ENCODE data around the gene MT1A.

MT1A gene

GRCh38 chr16:56630134-56630533, 8.3 kb upstream of the MT1A start:
- FAIRE-seq (no peak), DNase-seq (ENCODE audit: low spot score) (no peak)

DNA sequence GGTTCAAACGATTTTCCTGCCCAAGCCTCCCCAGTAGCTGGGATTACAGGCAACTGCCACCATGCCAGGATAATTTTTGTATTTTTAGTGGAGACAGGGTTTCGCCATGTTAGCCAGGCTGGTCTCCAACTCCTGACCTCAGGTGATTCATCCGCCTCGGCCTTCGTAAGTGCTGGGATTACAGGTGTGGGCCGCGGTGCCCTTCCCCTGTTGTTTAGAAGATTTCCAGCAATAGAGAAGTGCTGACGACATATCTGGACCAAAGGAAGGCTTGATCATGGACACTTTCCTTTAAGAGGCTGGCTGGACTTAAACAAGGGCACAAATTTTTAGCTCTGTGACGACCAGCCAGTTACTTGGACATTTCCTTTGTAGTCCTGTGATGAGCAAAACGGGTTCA, 7.3 kb upstream of the MT1A start:
- DNase-seq (ENCODE audit: low spot score) (no peak), FAIRE-seq (no peak)

GRCh38 chr16:56631832-56632155, 6.7 kb upstream of the MT1A start:
- no peak for DNase-seq (ENCODE audit: low spot score)
- FAIRE-seq, result no peak

GRCh38 chr16:56632156-56632847, 6.2 kb upstream of the MT1A start, which contains the start of gene MT1M:
MT1M (plus strand) TSS chr16:56632659; CDS start chr16:56632732, 73 bp downstream.
- DNase-seq (ENCODE audit: low spot score) (no peak), FAIRE-seq (no peak)

- DNase-seq (ENCODE audit: low spot score), result no peak
- no peak for FAIRE-seq
Measured at GRCh38 chr16:56632848-56633365, 5.6 kb upstream of the MT1A start.

DNA sequence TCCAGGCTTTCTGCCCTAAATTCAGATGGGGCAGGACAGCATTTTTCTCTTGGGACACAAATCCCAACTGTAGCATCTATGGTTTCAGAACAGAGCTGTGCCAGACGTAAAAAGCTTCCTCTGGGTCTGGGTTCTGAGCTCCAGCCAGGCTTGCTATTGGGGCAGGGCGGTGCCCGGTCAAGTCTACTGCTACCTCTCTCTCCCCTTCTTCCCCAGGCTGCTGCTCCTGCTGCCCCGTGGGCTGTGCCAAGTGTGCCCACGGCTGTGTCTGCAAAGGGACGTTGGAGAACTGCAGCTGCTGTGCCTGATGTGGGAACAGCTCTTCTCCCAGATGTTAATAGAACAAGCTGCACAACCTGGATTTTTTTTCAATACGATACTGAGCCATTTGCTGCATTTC, 4.9 kb upstream of the MT1A start:
- no peak for DNase-seq (ENCODE audit: low spot score)
- no peak for FAIRE-seq

DNA sequence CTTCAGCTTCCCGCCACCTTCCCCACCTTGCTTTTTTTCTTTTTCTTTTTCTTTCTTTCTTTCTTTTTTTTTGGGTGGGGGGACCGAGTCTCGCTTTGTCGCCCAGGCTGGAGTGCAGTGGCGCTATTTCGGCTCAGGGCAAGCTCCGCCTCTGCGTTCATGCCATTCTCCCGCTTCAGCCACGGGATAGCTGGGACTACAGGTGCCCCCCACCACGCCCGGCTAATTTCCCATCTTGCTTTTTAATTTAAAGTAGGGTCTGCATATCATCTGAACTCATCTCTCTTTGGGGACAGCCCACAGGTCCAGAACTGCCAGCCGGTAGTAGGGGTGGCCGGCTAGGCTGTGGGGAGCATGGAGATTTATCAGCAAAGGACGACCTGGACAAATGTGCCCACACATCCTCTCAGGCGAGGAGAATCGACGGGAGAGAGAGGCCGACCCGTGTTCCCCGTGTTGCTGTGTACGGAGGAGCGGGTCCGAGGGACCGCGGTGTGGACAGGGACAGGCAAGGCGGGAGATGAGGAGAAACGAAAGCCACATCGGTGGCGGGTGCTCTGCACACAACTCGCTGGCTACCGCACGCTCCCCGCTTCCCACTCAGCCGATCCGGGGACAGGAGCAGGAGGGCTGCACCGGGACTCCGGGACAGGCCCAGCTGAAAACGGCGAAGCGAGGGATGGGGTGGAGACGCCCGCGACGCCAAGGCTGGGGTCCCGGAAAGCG, 3.6 kb upstream of the MT1A start:
- no peak for DNase-seq (ENCODE audit: low spot score)
- no peak for FAIRE-seq

DNA sequence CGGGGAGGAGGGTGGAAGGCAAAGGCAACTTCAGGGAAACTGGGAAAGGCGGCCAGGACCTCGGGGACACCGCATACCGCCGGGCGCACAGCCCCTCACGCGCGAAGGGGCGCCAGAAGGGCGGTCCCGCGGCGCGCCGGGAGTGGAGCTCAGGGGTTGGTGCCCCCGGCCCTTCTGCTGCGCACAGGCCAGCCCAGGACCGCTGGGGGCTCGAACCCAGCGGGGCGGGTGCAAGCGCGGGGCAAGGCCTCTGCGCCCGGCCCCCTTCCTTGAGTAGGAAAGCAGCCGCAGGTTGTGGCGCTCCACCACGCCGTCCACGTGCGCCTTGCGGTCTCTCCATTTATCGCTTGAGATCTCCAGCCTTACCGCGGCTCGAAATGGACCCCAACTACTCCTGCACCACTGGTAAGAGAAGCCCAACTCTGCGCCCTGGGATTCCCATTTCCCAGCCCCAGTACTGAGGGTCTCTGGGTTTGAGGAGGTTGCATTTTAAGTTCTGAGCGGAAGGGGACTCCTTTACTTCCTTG, 3.0 kb upstream of the MT1A start:
- DNase-seq (ENCODE audit: low spot score), result no peak
- FAIRE-seq, result no peak

DNA sequence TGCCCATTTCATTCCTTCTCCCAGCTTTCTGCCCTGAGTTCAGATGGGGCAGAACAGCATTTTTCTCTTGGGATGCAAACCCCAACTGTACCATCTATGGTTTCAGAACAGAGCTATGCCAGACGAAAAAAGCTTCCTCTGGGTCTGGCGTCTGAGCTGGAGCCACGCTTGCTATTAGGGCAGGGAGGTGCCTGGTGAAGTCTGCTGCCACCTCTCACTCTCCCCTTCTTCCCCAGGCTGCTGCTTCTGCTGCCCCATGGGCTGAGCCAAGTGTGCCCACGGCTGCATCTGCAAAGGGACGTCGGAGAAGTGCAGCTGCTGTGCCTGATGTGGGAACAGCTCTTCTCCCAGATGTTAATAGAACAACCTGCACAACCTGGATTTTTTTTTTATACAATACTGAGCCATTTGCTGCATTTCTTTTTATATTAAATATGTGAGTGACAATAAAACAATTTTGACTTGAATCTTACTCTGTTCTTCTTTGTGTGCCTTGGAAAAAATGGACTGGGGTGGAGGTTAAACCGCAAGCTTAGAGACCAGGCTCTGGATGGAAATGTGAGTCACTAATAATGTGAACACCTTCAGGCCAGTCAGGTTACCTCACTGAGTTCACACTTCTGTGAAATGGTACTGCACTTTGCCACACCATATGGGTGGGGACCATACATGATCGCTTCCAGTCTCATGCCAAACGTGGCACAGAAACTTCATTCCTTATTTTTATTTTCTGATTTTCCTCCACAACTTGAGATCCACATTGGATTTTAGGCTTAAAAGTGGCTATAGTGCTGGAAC, 1.7 kb upstream of the MT1A start:
- DNase-seq (ENCODE audit: low spot score), result no peak
- no peak for FAIRE-seq

DNA sequence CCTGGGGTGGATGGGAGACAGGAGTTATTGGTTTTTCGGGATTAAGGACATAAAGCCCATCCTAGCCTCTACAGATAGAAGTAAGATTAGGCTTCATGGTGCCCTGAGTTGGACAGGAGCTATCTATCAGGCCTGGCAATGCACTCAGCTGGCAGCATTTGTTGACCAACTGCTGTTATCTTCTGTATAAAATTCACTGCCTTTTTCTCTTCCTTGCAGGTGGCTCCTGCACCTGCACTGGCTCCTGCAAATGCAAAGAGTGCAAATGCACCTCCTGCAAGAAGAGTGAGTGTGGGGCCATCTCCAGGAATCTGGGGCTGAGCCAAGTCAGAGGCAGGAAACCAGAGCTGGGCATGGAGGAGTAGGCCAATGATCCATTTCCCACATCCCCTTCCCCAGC, 579 bp downstream of the MT1A start:
- DNase-seq (ENCODE audit: low spot score), result no peak
- no peak for FAIRE-seq

DNA sequence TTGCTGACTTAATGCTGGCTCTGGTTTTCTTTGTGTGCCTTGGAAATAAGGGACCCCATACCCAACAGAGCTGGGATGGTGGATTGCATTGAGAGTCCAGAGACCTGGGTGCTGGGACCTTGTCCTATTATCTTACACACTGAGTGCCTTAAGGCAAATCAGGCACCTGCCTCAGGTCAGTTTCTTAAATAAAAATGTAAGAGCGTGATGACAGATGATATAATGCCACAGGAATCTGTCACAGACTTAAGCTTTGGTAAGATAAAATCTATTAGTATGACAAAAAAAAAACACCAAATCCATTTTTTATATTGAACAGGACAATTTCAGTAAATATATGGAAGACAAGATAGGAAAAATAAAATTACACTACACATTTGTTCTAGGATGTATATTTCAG, 1.6 kb downstream of the MT1A start:
- no peak for FAIRE-seq
- DNase-seq (ENCODE audit: low spot score), result no peak

DNA sequence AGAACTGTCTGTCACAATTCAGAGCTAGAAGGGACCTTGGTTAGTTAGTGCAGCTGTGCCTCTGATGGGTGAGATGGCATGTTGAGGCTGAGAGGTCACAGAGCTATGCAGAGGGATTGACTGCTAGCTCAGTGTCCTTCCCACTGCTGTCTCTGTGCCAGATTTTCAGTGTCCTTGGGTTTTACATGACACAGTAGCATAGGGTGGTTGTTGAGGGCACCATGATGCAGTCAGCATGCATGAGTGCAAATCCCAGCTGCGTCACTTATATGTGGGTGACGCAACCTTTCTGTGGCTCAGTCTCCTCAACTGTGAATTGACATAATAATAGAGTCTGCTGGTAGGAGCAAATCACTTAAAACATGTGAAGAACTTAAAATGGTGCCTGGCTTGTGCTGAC, 2.7 kb downstream of the MT1A start:
- FAIRE-seq, result no peak
- DNase-seq (ENCODE audit: low spot score), result no peak

DNA sequence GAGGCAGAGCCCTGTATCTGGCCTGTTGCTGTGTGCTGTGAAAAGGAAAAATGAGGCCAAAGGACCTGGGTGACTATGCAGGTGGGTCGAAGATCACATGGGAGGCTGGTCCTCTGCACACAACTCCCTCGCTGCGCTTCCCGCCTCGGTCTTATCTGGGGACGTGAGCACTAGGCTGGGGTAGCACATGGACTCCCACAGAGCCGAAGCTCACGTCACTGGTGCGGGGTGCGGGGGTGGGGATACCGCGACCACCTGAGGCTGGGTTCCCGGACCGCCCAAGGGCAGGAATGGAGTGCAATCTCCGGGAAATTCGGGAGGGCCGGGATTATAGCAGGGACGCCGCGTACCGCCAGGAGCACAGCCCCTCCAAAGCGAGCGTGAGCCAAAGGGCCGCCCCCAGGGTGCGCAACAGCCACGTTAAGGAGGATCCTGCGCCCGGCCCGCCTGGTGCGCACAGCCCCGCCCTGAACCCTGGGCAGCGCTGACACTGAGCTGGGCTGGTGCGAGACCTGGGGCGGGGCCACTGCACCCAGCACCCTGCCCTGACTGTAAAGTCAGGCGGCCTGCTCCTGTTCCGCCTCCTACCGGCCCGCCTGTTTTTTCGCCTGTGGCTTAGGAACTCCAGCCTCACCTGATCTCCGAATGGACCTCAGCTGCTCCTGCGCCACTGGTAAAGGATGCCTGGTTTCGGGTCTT, 4.8 kb downstream of the MT1A start:
- FAIRE-seq (no peak), DNase-seq (ENCODE audit: low spot score) (peak; percentile 6)

- DNase-seq (ENCODE audit: low spot score), result no peak
- no peak for FAIRE-seq
Measured at GRCh38 chr16:56643833-56644232, 5.4 kb downstream of the MT1A start.

DNA sequence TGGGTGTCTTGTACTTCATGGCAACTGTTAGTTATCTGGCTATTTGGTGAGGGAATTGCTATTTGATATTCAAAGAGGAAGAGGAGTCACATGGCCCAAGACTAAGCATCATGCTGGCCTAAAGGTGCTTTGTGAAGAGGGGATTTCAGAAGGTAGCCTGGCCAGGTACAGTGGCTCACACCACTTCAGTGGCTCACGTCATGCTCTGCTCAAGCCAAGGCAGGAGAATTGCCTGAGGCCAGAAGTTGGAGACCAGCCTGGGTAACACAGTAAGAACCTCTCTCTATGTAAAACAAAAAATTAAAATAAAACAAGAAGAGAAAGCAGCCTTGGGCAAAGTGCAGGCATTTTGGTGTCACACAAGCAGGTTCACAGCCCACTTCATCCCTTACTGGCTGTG, 6.8 kb downstream of the MT1A start:
- FAIRE-seq, result no peak
- DNase-seq (ENCODE audit: low spot score), result no peak

- DNase-seq (ENCODE audit: low spot score), result no peak
- no peak for FAIRE-seq
Measured at GRCh38 chr16:56645838-56646237, 7.4 kb downstream of the MT1A start.

- DNase-seq (ENCODE audit: low spot score) (no peak), FAIRE-seq (no peak)
Measured at GRCh38 chr16:56647641-56648431, 9.4 kb downstream of the MT1A start.

GRCh38 chr16:56649271-56649670, 10.8 kb downstream of the MT1A start:
- no peak for FAIRE-seq
- no peak for DNase-seq (ENCODE audit: low spot score)

DNA sequence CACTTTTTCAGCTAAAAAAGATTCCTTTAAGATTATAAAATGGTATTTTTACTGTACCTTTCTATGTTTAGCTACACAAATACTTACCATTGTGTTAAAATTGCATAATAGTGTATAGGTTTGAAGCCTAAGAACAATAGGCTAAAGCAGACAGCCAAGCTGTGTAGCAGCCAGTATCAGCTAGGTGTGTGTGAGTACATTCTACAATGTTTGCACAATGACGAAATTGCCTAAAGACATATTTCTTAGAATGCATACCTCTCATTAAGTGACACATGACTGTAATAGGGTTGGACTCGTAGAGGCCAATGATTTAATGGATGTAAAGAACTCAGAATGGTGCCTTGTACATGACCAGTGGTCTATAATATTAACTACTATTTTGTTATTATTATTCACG, 11.4 kb downstream of the MT1A start:
- FAIRE-seq (no peak), DNase-seq (ENCODE audit: low spot score) (no peak)

GRCh38 chr16:56651586-56651985, 13.1 kb downstream of the MT1A start, which contains the start of gene MT1B:
MT1B (plus strand) TSS chr16:56651886; CDS start chr16:56651954, 68 bp downstream.
- DNase-seq (ENCODE audit: low spot score) (no peak), FAIRE-seq (no peak)
